ENCODE results near the gene ASCL4. TPM values are rescaled to one million over a fixed set of nuclear protein-coding genes. Genes with fewer than 3 reads are reported as not detected.

Gene ASCL4
- total RNA-seq, 1 experiment from 2014 or later, result not detected

GRCh38 chr12:107791465-107792089 lies 17.1 kb downstream of the ASCL4 start:
- POLR2A ChIA-PET, result interaction anchor here (0.6 kb wide), 1 partner anchor 96 kb away, joined by 3 read pairs; no protein-coding TSS in a partner anchor
- no peaks in the 10 kb centered on the region for H3K36me3 Mint-ChIP-seq (ENCODE audit: insufficient read depth, unreplicated experiment)
- H3K27me3 Mint-ChIP-seq (ENCODE audit: insufficient read depth, unreplicated experiment), result peaks cover 47% of the 10 kb centered on the region
- H3K4me1 Mint-ChIP-seq (ENCODE audit: insufficient read depth, unreplicated experiment), result no peaks in the 10 kb centered on the region
- H3K27ac Mint-ChIP-seq (ENCODE audit: low read depth, unreplicated experiment), result no peak overlapping the region
- TF ChIP-seq, protein P1, sequence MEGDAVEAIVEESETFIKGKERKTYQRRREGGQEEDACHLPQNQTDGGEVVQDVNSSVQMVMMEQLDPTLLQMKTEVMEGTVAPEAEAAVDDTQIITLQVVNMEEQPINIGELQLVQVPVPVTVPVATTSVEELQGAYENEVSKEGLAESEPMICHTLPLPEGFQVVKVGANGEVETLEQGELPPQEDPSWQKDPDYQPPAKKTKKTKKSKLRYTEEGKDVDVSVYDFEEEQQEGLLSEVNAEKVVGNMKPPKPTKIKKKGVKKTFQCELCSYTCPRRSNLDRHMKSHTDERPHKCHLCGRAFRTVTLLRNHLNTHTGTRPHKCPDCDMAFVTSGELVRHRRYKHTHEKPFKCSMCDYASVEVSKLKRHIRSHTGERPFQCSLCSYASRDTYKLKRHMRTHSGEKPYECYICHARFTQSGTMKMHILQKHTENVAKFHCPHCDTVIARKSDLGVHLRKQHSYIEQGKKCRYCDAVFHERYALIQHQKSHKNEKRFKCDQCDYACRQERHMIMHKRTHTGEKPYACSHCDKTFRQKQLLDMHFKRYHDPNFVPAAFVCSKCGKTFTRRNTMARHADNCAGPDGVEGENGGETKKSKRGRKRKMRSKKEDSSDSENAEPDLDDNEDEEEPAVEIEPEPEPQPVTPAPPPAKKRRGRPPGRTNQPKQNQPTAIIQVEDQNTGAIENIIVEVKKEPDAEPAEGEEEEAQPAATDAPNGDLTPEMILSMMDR (IDR thresholded peaks at IDR 0.05; ENCODE audit: unreplicated experiment), result no peak
- CTCF ChIA-PET, result interaction anchor here (0.6 kb wide), 1 partner anchor 118 kb away, joined by 3 read pairs; no protein-coding TSS in a partner anchor
- intact Hi-C loops (cut with micrococcal nuclease), result no loop called here
- no peak for DNase-seq (ENCODE audit: unreplicated experiment)
- BruUV-seq (replicated peaks), result no TSS peak
- no peak overlapping the region for H3K4me3 Mint-ChIP-seq (ENCODE audit: unreplicated experiment)
- no peaks in the 10 kb centered on the region for H3K9me3 Mint-ChIP-seq (ENCODE audit: unreplicated experiment)

DNA sequence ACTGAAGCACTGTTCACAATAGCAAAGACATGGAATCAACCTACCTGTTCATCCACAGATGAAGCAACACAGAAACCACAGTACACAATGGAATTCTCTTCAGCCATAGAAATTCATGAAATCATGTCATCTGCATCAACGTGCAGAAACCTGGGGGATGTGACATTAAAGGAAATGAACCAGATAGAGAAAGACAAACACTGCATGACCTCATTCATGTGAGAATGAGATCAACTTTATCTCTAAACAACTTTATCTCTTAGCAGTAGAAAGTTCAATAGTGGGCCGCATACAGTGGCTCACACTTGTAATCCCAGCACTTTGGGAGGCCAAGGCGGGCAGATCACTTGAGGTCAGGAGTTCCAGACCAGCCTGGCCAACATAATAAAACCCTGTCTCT lies 19.9 kb downstream of the ASCL4 start:
- intact Hi-C loops (cut with micrococcal nuclease), result no loop called here
- no peak overlapping the region for H3K4me3 Mint-ChIP-seq (ENCODE audit: unreplicated experiment)
- BruUV-seq (replicated peaks), result no TSS peak
- POLR2A ChIA-PET, result no interaction called here
- CTCF ChIA-PET, result interaction anchor here (0.7 kb wide), 1 partner anchor 187 kb away, joined by 3 read pairs; no protein-coding TSS in a partner anchor
- H3K9me3 Mint-ChIP-seq (ENCODE audit: unreplicated experiment), result no peaks in the 10 kb centered on the region
- H3K27ac Mint-ChIP-seq (ENCODE audit: low read depth, unreplicated experiment), result no peak overlapping the region
- H3K4me1 Mint-ChIP-seq (ENCODE audit: insufficient read depth, unreplicated experiment), result no peaks in the 10 kb centered on the region
- TF ChIP-seq, protein P1 (IDR thresholded peaks at IDR 0.05; ENCODE audit: unreplicated experiment), result no peak
- peaks cover 70% of the 10 kb centered on the region for H3K27me3 Mint-ChIP-seq (ENCODE audit: insufficient read depth, unreplicated experiment)
- no peak for DNase-seq (ENCODE audit: unreplicated experiment)
- H3K36me3 Mint-ChIP-seq (ENCODE audit: insufficient read depth, unreplicated experiment), result no peaks in the 10 kb centered on the region

- TF ChIP-seq, protein P1 (IDR thresholded peaks at IDR 0.05; ENCODE audit: unreplicated experiment), result no peak
- H3K27me3 Mint-ChIP-seq (ENCODE audit: insufficient read depth, unreplicated experiment), result peaks cover 64% of the 10 kb centered on the region
- no TSS peak for BruUV-seq (replicated peaks)
- no peaks in the 10 kb centered on the region for H3K9me3 Mint-ChIP-seq (ENCODE audit: unreplicated experiment)
- H3K27ac Mint-ChIP-seq (ENCODE audit: low read depth, unreplicated experiment), result no peak overlapping the region
- ChIA-PET POLR2A (no interaction called here), CTCF (no interaction called here)
- H3K36me3 Mint-ChIP-seq (ENCODE audit: insufficient read depth, unreplicated experiment), result no peaks in the 10 kb centered on the region
- no peak for DNase-seq (ENCODE audit: unreplicated experiment)
- H3K4me1 Mint-ChIP-seq (ENCODE audit: insufficient read depth, unreplicated experiment), result no peaks in the 10 kb centered on the region
- no peak overlapping the region for H3K4me3 Mint-ChIP-seq (ENCODE audit: unreplicated experiment)
- intact Hi-C loops (cut with micrococcal nuclease), result no loop called here
These were observed 24.1 kb downstream of the ASCL4 start for GRCh38 chr12:107798580-107798979.

GRCh38 chr12:107801150-107801549 lies 26.6 kb downstream of the ASCL4 start:
- no peak overlapping the region for H3K4me3 Mint-ChIP-seq (ENCODE audit: unreplicated experiment)
- no peaks in the 10 kb centered on the region for H3K36me3 Mint-ChIP-seq (ENCODE audit: insufficient read depth, unreplicated experiment)
- CTCF ChIA-PET, result interaction anchor here (0.6 kb wide), 1 partner anchor 1149 kb away, joined by 4 read pairs; no protein-coding TSS in a partner anchor
- H3K9me3 Mint-ChIP-seq (ENCODE audit: unreplicated experiment), result no peaks in the 10 kb centered on the region
- DNase-seq (ENCODE audit: unreplicated experiment), result no peak
- no peak overlapping the region for H3K27ac Mint-ChIP-seq (ENCODE audit: low read depth, unreplicated experiment)
- POLR2A ChIA-PET, result no interaction called here
- TF ChIP-seq, protein P1 (IDR thresholded peaks at IDR 0.05; ENCODE audit: unreplicated experiment), result no peak
- peaks cover 48% of the 10 kb centered on the region for H3K27me3 Mint-ChIP-seq (ENCODE audit: insufficient read depth, unreplicated experiment)
- BruUV-seq (replicated peaks), result no TSS peak
- intact Hi-C loops (cut with micrococcal nuclease), result no loop called here
- no peaks in the 10 kb centered on the region for H3K4me1 Mint-ChIP-seq (ENCODE audit: insufficient read depth, unreplicated experiment)

Measured in MCF 10A (cell line).